Measurements from ENCODE around the gene IGF2.

DNA sequence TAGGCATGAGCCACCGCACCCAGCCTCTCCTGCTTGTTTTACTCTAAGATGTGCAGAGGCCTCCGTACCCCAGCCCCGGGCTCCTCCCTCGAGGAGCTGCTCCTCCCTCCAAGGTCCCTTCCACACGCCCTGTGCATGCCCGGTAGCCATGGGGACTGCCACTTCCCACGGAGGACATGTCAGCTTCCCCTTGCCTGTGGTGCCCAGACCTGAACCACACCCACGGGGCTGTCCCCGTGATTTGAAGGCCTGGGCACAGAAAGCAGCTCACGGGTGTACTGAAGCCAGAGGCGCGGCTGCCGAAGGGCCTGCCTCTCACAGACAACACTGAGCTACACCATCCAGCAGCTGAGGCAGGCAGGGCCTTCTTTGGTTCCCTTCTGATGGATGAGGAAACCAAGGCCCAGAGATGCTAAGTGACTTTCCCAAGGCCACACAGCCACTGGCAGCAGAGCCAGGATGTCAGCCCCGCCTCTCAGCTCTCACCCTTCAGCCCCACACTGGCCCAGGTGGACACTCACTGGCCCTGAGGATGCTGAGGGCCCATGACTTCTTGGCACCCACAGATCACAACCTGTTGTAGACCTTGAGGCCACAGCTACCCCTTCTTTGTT, 14.5 kb upstream of the IGF2 start:
- TF ChIP-seq POLR2A (IDR thresholded peaks at IDR 0.05), result no peak
- TF ChIP-seq, protein P1, sequence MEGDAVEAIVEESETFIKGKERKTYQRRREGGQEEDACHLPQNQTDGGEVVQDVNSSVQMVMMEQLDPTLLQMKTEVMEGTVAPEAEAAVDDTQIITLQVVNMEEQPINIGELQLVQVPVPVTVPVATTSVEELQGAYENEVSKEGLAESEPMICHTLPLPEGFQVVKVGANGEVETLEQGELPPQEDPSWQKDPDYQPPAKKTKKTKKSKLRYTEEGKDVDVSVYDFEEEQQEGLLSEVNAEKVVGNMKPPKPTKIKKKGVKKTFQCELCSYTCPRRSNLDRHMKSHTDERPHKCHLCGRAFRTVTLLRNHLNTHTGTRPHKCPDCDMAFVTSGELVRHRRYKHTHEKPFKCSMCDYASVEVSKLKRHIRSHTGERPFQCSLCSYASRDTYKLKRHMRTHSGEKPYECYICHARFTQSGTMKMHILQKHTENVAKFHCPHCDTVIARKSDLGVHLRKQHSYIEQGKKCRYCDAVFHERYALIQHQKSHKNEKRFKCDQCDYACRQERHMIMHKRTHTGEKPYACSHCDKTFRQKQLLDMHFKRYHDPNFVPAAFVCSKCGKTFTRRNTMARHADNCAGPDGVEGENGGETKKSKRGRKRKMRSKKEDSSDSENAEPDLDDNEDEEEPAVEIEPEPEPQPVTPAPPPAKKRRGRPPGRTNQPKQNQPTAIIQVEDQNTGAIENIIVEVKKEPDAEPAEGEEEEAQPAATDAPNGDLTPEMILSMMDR (IDR thresholded peaks at IDR 0.05), result no peak

Data from Peyer's patch (tissue), 4 donors.